C4-2B (cell line): ENCODE results near the gene COLGALT1.

Source experiments
- CTCF ChIP-seq: fragments of 450-650 bp; conservative IDR thresholded peaks from 2 replicates; pipeline ENCODE4 v1.5.1; 2017; ENCODE audit warnings: mild to moderate bottlenecking
- ZFX ChIP-seq: fragments of 450-650 bp; IDR thresholded peaks from 2 replicates; pipeline ENCODE4 v1.6.1; 2017

GRCh38 chr19:17570791-17571190, 15.3 kb downstream of the COLGALT1 start:
- no peak for TF ChIP-seq CTCF
- no peak for TF ChIP-seq ZFX
